Measurements from ENCODE around the gene BCL2L14.

GRCh38 chr12:12033824-12034223 lies 36.9 kb upstream of the BCL2L14 start:
- TF ChIP-seq POLR2A (IDR thresholded peaks at IDR 0.05; ENCODE audit: insufficient read depth in 1 of 2, low read depth in 2 of 2, low read length in 2 of 2): no peak
- no peak for TF ChIP-seq EZH2 (conservative IDR thresholded peaks at IDR 0.05; ENCODE audit: low read depth, low read length)
- no peak for TF ChIP-seq PBX2 (CRISPR knock-in tag; IDR thresholded peaks at IDR 0.05)
- no peak for TF ChIP-seq TBP (CRISPR knock-in tag; IDR thresholded peaks at IDR 0.05)
- no peak for TF ChIP-seq ZNF891 (CRISPR knock-in tag; IDR thresholded peaks at IDR 0.05)
- no peak for TF ChIP-seq TCF7L2 (IDR thresholded peaks at IDR 0.05; ENCODE audit: low read depth, low read length)
- TF ChIP-seq RNF219 (CRISPR knock-in tag; IDR thresholded peaks at IDR 0.05): no peak
